ENCODE results near the gene SORCS3.

The SORCS3 gene

GRCh38 chr10:104873161-104873560 is 232.1 kb downstream of the SORCS3 start:
- no peak for DNase-seq

GRCh38 chr10:104875561-104875960 is 234.5 kb downstream of the SORCS3 start:
- DNase-seq: no peak

GRCh38 chr10:104880624-104881398 is 239.7 kb downstream of the SORCS3 start:
- no peak for DNase-seq

GRCh38 chr10:104881740-104882139 is 240.7 kb downstream of the SORCS3 start:
- no peak for DNase-seq

DNA sequence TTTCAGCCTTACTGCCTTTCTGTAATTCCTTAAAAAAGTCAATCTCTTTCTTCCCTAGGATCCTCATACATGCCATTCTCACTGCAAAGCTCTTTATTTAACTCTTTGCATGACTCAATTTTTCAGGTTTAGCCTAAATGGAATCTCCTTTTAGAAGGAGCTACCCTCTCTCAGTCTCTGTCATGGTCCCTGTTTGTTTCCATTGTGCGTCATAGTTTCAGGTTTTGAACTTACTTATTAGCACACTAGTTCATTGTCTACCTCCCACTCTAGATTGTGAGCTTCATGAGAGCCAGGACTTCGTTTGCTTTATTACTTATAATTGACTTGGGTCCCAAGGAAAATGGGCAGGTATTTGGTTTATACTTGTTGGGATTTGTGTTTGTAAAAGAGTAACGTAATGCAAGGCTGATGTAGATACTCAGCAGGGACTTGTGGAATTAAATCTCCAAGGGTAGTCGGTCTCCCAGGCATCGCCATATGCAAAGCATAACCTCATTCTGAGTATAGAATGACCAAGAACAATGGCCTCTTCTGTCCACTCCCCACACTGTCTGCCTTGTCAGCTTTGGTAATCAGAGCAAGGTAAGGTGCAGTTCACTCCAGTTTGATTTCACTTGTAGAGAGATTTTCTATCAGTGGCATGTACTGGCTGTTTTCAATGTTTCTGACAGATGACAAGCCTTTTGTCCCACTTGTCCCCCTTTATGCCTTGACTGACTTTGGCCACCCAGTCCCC is 252.0 kb downstream of the SORCS3 start:
- DNase-seq: no peak

DNA sequence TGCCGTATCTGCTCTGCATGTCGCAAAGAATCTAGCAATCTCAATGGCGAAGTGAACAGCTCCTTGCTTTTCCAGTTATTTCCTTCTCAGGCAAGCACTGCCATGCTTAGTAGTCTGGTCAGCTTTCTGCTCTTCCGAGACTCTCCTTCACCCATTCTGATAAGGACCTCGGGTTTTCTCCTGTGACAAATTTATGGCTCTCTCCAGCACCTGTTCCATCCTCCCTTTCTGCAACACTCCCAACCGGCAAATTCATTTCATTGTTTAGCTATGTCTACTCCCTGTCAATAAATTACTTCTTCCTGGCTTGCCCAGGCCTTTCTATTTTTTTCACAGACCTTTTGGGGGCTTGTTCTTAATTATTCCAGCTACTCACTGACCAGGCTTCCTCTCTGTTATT is 252.6 kb downstream of the SORCS3 start:
- DNase-seq: no peak

DNA sequence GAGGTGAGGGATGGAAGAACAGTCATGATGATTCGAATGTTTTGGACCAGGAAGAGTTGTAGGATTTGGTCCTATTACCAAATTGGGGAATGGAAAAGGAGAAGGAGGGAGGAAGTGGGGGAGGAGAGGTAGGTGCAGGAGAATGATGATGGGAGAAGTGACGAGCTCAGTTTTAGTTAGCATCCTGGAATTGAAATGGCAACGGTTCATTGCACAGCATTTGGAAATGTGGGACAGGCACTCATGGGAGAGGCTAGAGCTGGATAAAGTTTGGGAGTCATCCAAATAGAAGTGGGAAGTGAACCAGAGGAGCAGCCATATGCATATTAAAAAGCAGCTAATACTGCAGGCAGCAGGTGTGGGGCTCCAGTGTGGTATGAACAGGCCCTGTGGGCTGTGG is 253.6 kb downstream of the SORCS3 start:
- DNase-seq: no peak

- DNase-seq: no peak
Observed at GRCh38 chr10:104895541-104895940, 254.5 kb downstream of the SORCS3 start.

- DNase-seq: no peak
Observed at GRCh38 chr10:104895981-104896380, 254.9 kb downstream of the SORCS3 start.

DNA sequence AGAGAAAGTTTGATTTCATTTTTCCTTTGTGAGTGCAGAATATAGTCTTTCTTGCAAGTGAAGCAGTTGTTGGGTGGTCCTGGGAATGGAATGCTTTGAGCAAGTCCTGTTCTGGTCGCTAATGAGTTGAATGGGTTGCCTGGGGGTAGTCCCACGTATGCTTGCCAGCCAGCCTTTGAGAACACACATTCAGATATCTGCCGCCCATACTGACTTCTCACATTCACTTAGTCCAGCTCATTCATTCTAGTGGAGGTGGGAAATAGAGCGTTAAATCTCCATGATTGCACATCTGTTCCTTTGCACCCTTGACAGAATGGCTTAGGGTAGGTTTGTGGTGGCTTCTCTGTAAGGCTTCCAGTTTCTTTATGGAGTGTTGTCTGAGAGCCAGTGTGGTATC is 256.6 kb downstream of the SORCS3 start:
- no peak for DNase-seq

DNA sequence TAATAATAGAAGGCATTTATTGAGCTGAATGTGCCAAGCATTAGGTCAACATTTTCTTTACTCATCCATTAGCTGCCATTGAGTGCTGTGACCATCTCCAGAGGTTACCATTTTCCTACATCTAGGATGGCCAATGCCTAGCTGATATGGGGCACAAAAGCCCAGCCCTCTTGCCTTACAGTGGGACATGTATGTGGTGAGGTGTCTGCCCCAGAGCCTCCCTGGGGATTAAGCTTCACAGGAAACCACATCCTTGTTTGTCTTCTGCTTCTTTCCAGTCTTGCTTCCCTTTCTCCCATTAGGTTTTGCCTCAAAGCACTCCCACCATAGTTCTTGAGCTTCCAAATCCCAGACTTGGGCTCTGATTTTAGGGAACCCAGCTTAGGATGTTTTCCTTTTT is 258.7 kb downstream of the SORCS3 start:
- DNase-seq: no peak

DNA sequence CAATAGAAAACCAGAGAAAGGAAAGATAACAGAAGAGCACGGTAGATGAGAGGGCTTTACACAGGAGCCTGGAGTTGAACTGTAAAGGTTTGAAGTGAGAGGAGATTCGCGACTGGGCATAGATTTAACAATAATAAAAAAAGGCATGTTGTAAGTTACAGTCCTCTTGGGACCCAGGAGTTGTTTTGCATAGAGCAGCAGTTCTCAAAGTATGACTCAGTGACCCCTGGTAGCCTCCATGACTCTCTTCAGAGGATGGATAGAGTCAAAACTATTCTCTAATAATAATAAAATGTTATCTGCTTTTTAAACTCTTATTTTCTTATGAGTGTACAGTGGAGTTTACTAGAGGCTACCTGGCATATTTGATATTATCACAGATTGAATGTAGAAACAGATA is 262.3 kb downstream of the SORCS3 start:
- DNase-seq: no peak

- no peak for DNase-seq
Observed at GRCh38 chr10:104904753-104905323, 263.7 kb downstream of the SORCS3 start.

DNA sequence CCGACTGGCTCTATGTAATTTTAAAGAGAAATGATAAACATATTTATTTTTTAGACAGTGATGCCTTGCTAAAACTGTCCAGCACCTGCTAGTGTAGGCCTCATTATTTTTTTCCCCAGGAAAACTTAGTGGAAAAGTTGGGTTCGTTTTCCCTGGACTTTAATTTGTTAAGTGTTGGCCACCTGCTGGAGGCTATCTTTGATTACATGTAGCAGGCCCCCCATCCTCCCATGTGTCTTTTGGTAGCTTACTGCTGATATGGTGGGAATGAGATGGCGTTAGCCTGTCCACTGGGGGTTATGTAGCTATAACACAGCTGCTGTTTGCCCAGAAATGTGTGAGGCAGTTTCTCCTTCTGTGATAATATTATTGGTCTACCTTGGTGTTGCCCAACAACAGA is 265.0 kb downstream of the SORCS3 start:
- DNase-seq: no peak

- no peak for DNase-seq
Observed at GRCh38 chr10:104907521-104907920, 266.4 kb downstream of the SORCS3 start.

DNA sequence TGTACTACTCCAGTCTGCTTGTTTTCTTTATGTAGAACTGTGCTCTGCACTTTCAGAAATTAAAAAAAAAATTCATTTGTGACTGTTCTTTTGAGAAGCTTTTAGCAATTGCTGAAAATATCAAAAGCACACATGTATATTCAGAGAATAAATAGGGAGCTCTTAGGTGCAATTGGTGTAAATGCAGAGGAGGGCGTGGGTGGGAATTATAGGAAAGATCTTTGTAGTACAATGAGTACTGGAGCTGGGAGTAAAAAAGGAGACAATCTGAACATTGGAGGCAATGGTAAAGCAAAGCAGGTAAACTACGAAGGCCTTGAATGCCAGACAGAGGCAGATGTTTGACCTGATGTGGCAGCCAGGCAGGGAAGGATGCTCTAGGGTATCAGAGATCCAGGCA is 267.5 kb downstream of the SORCS3 start:
- DNase-seq: no peak

DNA sequence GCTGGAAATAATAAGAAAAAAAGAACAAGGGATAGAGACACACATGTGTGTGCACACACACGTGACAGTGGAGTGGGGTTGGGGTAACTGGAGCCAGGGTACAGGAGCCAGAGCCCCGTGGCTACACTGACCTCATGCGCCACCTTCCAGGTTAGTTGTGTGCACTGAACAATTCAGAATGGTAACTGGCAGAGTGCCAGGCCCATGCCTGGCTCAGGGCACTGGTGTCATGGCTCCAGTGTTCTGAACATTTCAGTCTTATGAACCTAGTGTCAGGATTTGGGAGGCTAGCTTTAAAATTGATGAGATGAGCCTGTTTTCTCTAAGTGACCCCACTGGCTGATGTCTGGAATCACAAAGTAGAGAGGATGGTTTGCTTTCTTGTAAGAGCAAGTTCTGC is 269.6 kb downstream of the SORCS3 start:
- no peak for DNase-seq

DNA sequence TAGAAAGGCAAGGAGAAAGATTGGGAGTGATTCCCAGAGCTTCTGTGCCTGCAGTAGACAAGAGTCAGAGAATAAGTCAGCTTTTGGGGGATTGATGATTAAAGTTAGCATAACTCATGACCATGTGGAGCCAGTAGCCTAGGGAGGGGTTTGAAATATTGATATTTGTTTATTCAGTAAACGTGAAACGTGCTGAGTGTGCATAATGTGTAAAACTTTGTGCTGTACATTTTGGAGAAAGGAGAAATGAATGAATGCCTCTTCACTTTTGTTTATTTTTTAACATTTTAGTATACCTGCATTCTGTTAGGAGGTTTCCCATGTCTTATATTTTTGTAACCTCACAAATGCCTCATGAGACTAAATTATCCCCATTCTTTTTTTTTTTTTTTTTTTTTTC is 272.3 kb downstream of the SORCS3 start:
- no peak for DNase-seq

- DNase-seq: no peak
Observed at GRCh38 chr10:104920476-104920875, 279.4 kb downstream of the SORCS3 start.

- no peak for DNase-seq
Observed at GRCh38 chr10:104921763-104922162, 280.7 kb downstream of the SORCS3 start.

DNA sequence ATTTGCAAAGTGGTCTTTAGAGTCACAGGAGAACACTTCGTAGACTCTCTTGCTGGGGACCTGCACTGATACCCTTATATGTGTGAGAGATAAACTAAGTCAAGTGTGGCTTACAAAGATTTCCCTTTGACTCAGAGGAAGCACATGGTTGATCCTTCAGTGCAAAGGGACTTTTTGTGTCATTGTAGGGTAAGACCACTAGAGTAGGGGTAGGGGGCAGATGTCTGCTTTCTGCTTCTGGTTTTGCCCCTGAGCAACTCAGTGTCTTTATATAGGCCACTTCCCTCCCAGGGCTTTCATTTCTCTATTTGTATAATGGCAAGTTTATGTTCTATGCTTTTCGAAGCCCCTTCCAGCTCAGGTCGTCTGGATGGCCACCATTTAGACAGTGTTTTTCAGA is 281.7 kb downstream of the SORCS3 start:
- DNase-seq: no peak

DNA sequence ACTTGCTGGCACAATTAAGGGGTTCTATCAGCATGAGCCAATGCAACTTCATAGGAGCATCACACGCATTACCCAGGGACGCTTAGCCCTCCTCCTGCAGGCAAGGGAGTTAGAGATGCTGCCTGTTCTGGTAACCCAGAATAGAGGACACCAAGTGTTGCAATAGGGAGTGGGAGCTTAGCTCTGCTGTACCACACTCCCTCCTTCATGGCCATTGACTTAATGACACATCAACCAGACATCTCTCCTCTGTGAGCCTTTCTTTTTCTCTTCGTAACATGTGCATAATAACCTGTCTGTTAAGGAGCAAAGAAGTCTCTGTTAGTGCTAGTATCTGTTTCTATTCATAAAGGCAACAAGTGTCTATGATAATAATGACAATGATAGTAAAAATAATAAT is 282.4 kb downstream of the SORCS3 start:
- no peak for DNase-seq

GRCh38 chr10:104924101-104924795 is 283.2 kb downstream of the SORCS3 start:
- no peak for DNase-seq
